HepG2 (cell line): ENCODE data around the gene PAK1. TPM values are rescaled to one million over a fixed set of nuclear protein-coding genes. Genes with fewer than 3 reads are reported as not detected.

ENCODE experiments used
- ATAC-seq: fragments of 200-7000 bp; cut with Tn5 transposase; 3 replicates; pipeline ENCODE4 v1.9.1; 2020; ENCODE audit warnings: mild to moderate bottlenecking, moderate library complexity
- BruUV-seq: library from RNA; stranded (reverse); fragments of 400-500 nt; replicated peaks from 2 replicates; lab custom pipeline; 2021; lab: Mats Ljungman, UMichigan
- CTCF ChIA-PET: fragments of 300-600 bp; formaldehyde crosslinking; extraction: SDS; loops from one replicate; lab custom pipeline; 2021; ENCODE audit warnings: low total read pairs, inconsistent platforms, low intra/inter-chr PET ratio; lab: Yijun Ruan, JAX
- POLR2A ChIA-PET: fragments of 350-600 bp; sonication (Branson Sonifier 250); formaldehyde crosslinking; loops from one replicate; lab custom pipeline; 2020; ENCODE audit warnings: antibody characterized with exemption, inconsistent platforms; lab: Yijun Ruan, JAX
- DNase-seq: peaks from one replicate; pipeline ENCODE4 v3.0.0-alpha.2; 2015; ENCODE audit warnings: low spot score
- FAIRE-seq: peaks from 3 replicates; lab custom pipeline; 2011; peaks lifted over from hg19 to GRCh38; lab: Jason Lieb, UNC
- H2AFZ ChIP-seq: one replicate; pipeline ENCODE4 v1.6.1; 2011; ENCODE audit warnings: low read length, inconsistent platforms
- H3K27ac ChIP-seq: fragments of 300-600 bp; 3 replicates; pipeline ENCODE4 v1.8.0; 2011; ENCODE audit warnings: mixed run types, mild to moderate bottlenecking, mixed read lengths, low read length, inconsistent platforms; ENCODE audit not compliant: insufficient read depth; ENCODE audit errors: extremely low read length
- H3K27me3 ChIP-seq, 2 experiments: fragments of 200-600 bp in 1 of 2; 2 replicates in 1 of 2; 3 replicates in 1 of 2; pipeline versions ENCODE4 v1.6.0 to v1.8.0; 2011; ENCODE audit warnings: low read length in 2 of 2, mild to moderate bottlenecking in 2 of 2, moderate library complexity in 2 of 2, inconsistent platforms in 1 of 2; ENCODE audit not compliant: insufficient read depth in 2 of 2, control insufficient read depth in 1 of 2
- H3K36me3 ChIP-seq, 2 experiments: fragments of 200-600 bp in 1 of 2; replicated peaks in 1 of 2; 2 replicates in 1 of 2; 3 replicates in 1 of 2; pipeline versions ENCODE4 v1.5.1 to v1.8.0; 2011; ENCODE audit warnings: low read length in 2 of 2, inconsistent platforms in 1 of 2; ENCODE audit not compliant: insufficient read depth in 2 of 2, control insufficient read depth in 1 of 2
- H3K4me1 ChIP-seq: 2 replicates; pipeline ENCODE4 v1.5.1; 2012; ENCODE audit warnings: low read length, inconsistent platforms; ENCODE audit not compliant: insufficient read depth
- H3K4me2 ChIP-seq: 2 replicates; pipeline ENCODE4 v1.6.0; 2011; ENCODE audit warnings: low read depth, low read length, inconsistent platforms
- H3K4me3 ChIP-seq, 3 experiments: fragments of 200-600 bp in 1 of 3; sonication (generic), shearing (Covaris generic) in 1 of 3; replicated peaks in 1 of 3; 2 replicates each; pipeline ENCODE4 v1.5.1; 2011 to 2016; ENCODE audit warnings: low read length in 3 of 3, inconsistent platforms in 2 of 3, low read depth in 2 of 3, mild to moderate bottlenecking in 2 of 3, control low read depth in 1 of 3, mixed read lengths in 1 of 3; ENCODE audit not compliant: insufficient read depth in 1 of 3
- H3K79me2 ChIP-seq: one replicate; pipeline ENCODE4 v1.6.1; 2011; ENCODE audit warnings: low read length, inconsistent platforms; ENCODE audit not compliant: insufficient read depth
- H3K9ac ChIP-seq: 2 replicates; pipeline ENCODE4 v1.6.0; 2011; ENCODE audit warnings: mild to moderate bottlenecking, low read depth, low read length, inconsistent platforms; ENCODE audit not compliant: insufficient read depth
- H3K9me3 ChIP-seq: 2 replicates; pipeline ENCODE4 v1.5.1; 2012; ENCODE audit warnings: mild to moderate bottlenecking, low read length
- H4K20me1 ChIP-seq: 2 replicates; pipeline ENCODE4 v1.6.0; 2011; ENCODE audit warnings: inconsistent platforms, mild to moderate bottlenecking, low read length, moderate library complexity; ENCODE audit not compliant: insufficient read depth
- BHLHE40 ChIP-seq: IDR thresholded peaks from 2 replicates; pipeline ENCODE4 v1.6.1; 2011; ENCODE audit warnings: low read length, improper control_type of control experiment
- IRX3 ChIP-seq: sonication (generic); formaldehyde crosslinking; IDR thresholded peaks from 2 replicates; pipeline ENCODE4 v1.8.1; 2023; ENCODE audit warnings: mild to moderate bottlenecking, low read depth, missing genetic modification reagents, borderline replicate concordance
- KDM6A ChIP-seq: IDR thresholded peaks from 2 replicates; pipeline ENCODE4 v1.6.1; 2016; ENCODE audit warnings: low read depth
- KLF15 ChIP-seq: sonication (generic); formaldehyde crosslinking; IDR thresholded peaks from 2 replicates; pipeline ENCODE4 v1.8.1; 2023; ENCODE audit warnings: borderline replicate concordance, mild to moderate bottlenecking, inconsistent platforms, missing genetic modification reagents, mixed read lengths
- MED8 ChIP-seq: sonication (generic); formaldehyde crosslinking; IDR thresholded peaks from 2 replicates; pipeline ENCODE4 v1.8.1; 2023; ENCODE audit warnings: mild to moderate bottlenecking, missing genetic modification reagents; ENCODE audit not compliant: insufficient replicate concordance
- MTERF4 ChIP-seq: sonication (generic); formaldehyde crosslinking; IDR thresholded peaks from 2 replicates; pipeline ENCODE4 v1.8.0; 2023; ENCODE audit warnings: mild to moderate bottlenecking, missing genetic modification reagents
- NFATC3 ChIP-seq: sonication (generic); formaldehyde crosslinking; IDR thresholded peaks from 2 replicates; pipeline ENCODE4 v1.5.1; 2020; ENCODE audit warnings: mild to moderate bottlenecking, missing genetic modification reagents
- PHF20 ChIP-seq: sonication (generic); formaldehyde crosslinking; IDR thresholded peaks from 2 replicates; pipeline ENCODE4 v1.5.0; 2020; ENCODE audit warnings: mild to moderate bottlenecking, missing genetic modification reagents
- RXRB ChIP-seq: IDR thresholded peaks from 2 replicates; pipeline ENCODE4 v1.6.1; 2016; ENCODE audit warnings: borderline replicate concordance, missing genetic modification reagents, missing compliant biosample characterization
- TRIM24 ChIP-seq: sonication (generic); formaldehyde crosslinking; IDR thresholded peaks from 2 replicates; pipeline ENCODE4 v1.8.0; 2022; ENCODE audit warnings: mild to moderate bottlenecking, missing genetic modification reagents
- ZKSCAN8 ChIP-seq: IDR thresholded peaks from 2 replicates; pipeline ENCODE4 v1.6.1; 2016; ENCODE audit warnings: borderline replicate concordance, missing genetic modification reagents, missing compliant biosample characterization
- WGBS: methylation state at CpG from one replicate; pipeline ENCODE4 v1.1.6; 2017; ENCODE audit warnings: low lambda C conversion rate; 5-methylcytosine and 5-hydroxymethylcytosine counted together
- in situ Hi-C: cut with HindIII; loops from 2 replicates; pipeline ENCODE4 v1.10.0; 2017; ENCODE audit warnings: low pct_unique_long_range_greater_than_20kb; ENCODE audit not compliant: extremely low pct_ligation_motif_present
- intact Hi-C: fragments of 100-400 bp; cut with micrococcal nuclease; formaldehyde crosslinking; loops from one replicate; pipeline ENCODE4 v1.10.0; 2022; ENCODE audit not compliant: unreplicated experiment
- polyA plus RNA-seq, 8 experiments: library from polyadenylated mRNA; depleted of rRNA in 3 of 8; stranded (reverse) in 7 of 8; unstranded in 1 of 8; fragments of >200 nt; fragmentation: Illumina TruSeq in 4 of 8; extraction: Trizol in 4 of 8; gene quantifications; 2 replicates each; pipeline versions ENCODE4 v1.2.1 to v1.2.3, GENCODE V29; 2011 to 2016; ENCODE audit warnings: low read depth in 4 of 8, missing spikeins in 1 of 8, mixed read lengths in 1 of 8; ENCODE audit not compliant: insufficient read depth in 1 of 8
- total RNA-seq, 5 experiments: library from RNA; depleted of rRNA; stranded (reverse); fragments of >200 nt; fragmentation: Illumina TruSeq; extraction: Trizol; gene quantifications; 2 replicates each; pipeline ENCODE4 v1.2.3, GENCODE V29; 2016; ENCODE audit warnings: low read depth in 1 of 5
- TF ChIP-seq, protein P1 (sequence below): sonication (generic); formaldehyde crosslinking; IDR thresholded peaks from 2 replicates; pipeline ENCODE4 v1.4.0; 2020; ENCODE audit warnings: missing genetic modification reagents

The PAK1 gene
- total and polyA plus RNA-seq, 2 of the 13 experiments (the other 11 are each of a cell fraction or from before 2014, with no cell fraction given), result 1.5 to 4.3 TPM

DNA sequence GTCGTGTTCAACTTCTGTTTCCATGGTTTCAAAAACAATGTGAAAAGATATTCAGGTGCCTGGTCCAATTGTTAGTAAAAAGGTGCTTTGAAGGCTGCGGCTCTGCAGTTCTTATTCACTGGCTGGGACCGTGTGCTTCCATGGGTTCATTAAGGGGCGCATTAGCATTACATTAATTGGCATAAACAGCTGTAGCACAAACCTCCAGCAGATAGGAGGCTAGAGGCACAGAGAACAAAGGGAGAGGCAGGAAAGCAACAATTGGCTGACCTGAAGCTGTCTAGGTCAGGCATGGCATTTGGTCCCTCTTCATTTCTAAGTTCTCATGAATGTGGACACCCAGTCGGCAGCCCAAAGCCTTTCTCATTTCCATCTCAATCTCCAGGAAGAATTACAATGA is 16.6 kb downstream of the PAK1 start:
- DNase-seq (no peak), ATAC-seq (no peak), FAIRE-seq (no peak)
- TF ChIP-seq ZKSCAN8 (CRISPR knock-in tag), result no peak
- no peak for TF ChIP-seq RXRB (CRISPR knock-in tag)
- no peak for TF ChIP-seq BHLHE40
- TF ChIP-seq TRIM24 (CRISPR knock-in tag), result no peak
- no peak for TF ChIP-seq KDM6A
- TF ChIP-seq, protein P1, sequence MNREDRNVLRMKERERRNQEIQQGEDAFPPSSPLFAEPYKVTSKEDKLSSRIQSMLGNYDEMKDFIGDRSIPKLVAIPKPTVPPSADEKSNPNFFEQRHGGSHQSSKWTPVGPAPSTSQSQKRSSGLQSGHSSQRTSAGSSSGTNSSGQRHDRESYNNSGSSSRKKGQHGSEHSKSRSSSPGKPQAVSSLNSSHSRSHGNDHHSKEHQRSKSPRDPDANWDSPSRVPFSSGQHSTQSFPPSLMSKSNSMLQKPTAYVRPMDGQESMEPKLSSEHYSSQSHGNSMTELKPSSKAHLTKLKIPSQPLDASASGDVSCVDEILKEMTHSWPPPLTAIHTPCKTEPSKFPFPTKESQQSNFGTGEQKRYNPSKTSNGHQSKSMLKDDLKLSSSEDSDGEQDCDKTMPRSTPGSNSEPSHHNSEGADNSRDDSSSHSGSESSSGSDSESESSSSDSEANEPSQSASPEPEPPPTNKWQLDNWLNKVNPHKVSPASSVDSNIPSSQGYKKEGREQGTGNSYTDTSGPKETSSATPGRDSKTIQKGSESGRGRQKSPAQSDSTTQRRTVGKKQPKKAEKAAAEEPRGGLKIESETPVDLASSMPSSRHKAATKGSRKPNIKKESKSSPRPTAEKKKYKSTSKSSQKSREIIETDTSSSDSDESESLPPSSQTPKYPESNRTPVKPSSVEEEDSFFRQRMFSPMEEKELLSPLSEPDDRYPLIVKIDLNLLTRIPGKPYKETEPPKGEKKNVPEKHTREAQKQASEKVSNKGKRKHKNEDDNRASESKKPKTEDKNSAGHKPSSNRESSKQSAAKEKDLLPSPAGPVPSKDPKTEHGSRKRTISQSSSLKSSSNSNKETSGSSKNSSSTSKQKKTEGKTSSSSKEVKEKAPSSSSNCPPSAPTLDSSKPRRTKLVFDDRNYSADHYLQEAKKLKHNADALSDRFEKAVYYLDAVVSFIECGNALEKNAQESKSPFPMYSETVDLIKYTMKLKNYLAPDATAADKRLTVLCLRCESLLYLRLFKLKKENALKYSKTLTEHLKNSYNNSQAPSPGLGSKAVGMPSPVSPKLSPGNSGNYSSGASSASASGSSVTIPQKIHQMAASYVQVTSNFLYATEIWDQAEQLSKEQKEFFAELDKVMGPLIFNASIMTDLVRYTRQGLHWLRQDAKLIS (CRISPR knock-in tag), result no peak
- no peak for TF ChIP-seq NFATC3 (CRISPR knock-in tag)
- TF ChIP-seq IRX3, result no peak
- no peak for TF ChIP-seq MED8 (CRISPR knock-in tag)
- no peak for TF ChIP-seq PHF20 (CRISPR knock-in tag)
- no peak for TF ChIP-seq MTERF4
- no peak for TF ChIP-seq KLF15
- no peaks in the 10 kb centered on the region for H4K20me1 ChIP-seq
- no peak overlapping the region for H3K27ac ChIP-seq
- BruUV-seq, result no TSS peak
- no peaks in the 10 kb centered on the region for H3K9me3 ChIP-seq
- H3K4me1 ChIP-seq, result peaks cover 14% of the 10 kb centered on the region
- intact Hi-C loops, result no loop called here
- no peak overlapping the region for H3K4me2 ChIP-seq
- POLR2A ChIA-PET, result no interaction called here
- CTCF ChIA-PET, result no interaction called here
- H3K9ac ChIP-seq, result no peak overlapping the region
- H2AFZ ChIP-seq, result no peak overlapping the region
- 68% methylated on average over 5 of the region's 5 CpGs for WGBS
- no peaks in the 10 kb centered on the region for H3K36me3 ChIP-seq
- H3K4me3 ChIP-seq, result no peak overlapping the region
- in situ Hi-C loops, result no loop called here
- no peaks in the 10 kb centered on the region; a peak in 1 of 5 replicates for H3K27me3 ChIP-seq
- H3K79me2 ChIP-seq, result no peaks in the 10 kb centered on the region
